ENCODE results near the gene GGA2.
"Not testable (repeated sequence)": the region's sequence is repeated elsewhere in the genome, so short reads cannot be mapped to it uniquely, and the experiment has no call there.

Gene GGA2, protein sequence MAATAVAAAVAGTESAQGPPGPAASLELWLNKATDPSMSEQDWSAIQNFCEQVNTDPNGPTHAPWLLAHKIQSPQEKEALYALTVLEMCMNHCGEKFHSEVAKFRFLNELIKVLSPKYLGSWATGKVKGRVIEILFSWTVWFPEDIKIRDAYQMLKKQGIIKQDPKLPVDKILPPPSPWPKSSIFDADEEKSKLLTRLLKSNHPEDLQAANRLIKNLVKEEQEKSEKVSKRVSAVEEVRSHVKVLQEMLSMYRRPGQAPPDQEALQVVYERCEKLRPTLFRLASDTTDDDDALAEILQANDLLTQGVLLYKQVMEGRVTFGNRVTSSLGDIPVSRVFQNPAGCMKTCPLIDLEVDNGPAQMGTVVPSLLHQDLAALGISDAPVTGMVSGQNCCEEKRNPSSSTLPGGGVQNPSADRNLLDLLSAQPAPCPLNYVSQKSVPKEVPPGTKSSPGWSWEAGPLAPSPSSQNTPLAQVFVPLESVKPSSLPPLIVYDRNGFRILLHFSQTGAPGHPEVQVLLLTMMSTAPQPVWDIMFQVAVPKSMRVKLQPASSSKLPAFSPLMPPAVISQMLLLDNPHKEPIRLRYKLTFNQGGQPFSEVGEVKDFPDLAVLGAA

DNA sequence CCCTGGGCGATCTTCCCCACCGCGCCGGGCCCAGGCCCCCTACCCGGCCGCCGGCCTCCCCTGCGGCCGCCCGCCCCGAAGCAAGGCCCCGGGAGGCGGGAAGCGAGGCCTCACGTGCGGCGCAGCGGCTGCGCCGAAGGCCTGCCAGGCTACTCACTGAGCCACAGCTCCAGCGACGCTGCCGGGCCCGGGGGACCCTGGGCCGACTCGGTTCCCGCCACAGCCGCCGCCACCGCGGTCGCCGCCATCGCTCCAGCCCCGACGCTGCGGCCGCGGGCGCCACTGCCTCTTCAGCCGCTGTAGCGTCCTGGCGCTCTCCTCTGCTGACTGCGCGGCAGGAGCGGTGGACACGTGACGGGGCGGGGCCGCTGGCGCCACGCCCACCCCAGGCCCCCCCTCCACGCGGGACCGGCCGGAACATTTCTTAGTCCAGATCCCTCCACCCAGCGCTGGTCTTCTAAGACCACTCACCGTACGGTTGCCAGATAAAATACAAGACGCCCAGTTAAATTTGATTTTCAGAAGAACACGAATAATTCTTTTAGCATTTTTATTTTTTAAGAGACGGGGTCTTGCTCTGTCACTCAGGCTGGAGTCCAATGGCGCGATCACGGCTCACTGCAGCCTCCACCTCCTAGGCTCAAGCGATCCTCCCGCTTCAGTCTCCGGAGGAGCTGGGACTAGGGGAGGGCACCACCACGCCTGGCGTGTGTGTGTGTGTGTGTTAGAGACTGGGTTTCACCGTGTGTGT, at the start of gene GGA2:
Gene GGA2, minus strand, starts transcription at position 331 of the 751 bp plus-strand sequence. Its CDS starts 83 bp downstream, at position 248.
- DNase-seq, result peak; percentile 33 to 37

DNA sequence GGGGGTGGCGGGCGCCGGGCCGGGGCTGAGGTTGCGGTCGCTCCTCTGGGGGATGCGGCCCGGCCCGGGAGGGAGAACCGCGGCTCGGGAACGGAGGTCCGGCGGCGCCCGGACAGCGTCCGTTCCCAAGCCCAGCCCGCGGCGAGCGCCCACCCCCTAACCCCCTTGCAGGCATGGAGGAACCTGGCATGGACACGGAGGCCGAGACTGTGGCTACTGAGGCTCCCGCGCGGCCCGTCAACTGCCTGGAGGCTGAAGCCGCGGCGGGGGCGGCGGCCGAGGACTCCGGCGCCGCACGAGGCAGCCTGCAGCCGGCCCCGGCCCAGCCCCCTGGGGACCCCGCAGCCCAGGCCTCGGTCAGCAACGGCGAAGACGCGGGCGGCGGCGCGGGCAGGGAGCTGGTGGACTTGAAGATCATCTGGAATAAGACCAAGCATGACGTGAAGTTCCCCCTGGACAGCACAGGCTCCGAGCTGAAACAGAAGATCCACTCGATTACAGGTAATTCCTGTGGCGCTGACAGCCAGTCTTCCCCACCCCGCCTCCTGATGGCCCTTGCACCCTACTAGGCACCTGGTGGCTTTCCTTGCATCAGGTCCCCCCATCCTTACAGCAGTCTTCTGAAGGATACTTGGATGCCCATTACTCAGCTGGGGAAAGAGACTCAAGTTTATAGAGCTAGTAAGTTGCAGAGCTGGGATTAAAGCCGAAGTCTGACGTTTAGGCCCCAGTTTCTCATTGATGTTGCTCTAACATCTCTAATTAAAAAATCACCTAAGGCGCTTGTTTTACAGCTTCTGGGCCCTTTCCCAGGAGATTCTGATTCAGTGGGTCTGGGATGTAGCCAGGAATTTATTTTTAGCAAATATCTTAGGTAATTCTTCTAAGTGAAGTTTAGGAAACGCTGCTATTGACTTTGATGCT, 47.7 kb upstream of the GGA2 start:
- no peak for DNase-seq

DNA sequence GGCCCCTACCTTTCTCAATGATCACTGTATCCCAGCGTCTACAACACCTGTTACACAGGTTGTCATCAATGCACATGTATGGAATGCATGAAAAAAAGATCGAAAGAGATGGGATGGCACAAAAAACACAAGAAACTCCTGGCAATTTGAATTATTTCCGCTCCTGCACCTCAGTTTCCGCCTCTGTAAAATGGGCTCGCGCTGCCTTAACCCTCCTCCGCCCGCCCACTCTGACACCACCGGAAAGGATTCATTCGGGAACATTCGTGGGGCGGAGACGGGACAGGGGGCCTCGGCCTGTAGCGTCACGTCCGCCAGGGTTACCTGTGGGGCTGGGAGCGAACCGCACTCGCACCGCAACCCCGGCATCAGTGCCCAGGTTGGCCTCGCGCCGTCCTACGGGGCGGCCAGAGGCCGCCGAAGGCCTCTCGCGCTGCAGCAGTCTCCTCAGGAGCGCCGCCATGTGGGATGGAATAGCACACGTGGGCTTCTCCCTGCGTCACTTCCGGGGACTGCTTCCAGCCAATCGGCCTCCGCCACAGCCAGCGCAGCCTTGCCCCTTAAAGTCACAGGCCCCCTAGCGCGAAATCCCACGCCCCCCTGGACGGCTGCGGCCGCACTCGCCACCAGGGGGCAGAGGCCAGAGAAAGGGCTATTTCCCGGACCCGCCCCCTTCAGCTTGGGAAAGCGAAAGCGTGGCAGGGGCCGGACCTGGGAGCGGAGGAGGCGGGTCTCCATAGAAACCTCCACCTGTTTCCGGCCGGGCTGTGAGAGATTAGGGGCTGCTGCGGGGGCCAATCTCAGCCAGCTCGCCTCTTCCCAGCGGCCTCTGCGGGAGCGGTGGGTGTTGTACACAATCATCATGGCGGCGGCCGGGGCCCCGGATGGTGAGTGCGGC, 46.8 kb upstream of the GGA2 start, which contains the start of the genes EARS2 and UBFD1:
Gene EARS2, minus strand, starts transcription at position 470 of the 898 bp plus-strand sequence. Its CDS starts 7 bp downstream, at position 463.
Gene UBFD1, plus strand, starts transcription at position 847 of the 898 bp plus-strand sequence. Its CDS starts 16 bp downstream, at position 863.
- DNase-seq, result peak; percentile 86 to 89

DNA sequence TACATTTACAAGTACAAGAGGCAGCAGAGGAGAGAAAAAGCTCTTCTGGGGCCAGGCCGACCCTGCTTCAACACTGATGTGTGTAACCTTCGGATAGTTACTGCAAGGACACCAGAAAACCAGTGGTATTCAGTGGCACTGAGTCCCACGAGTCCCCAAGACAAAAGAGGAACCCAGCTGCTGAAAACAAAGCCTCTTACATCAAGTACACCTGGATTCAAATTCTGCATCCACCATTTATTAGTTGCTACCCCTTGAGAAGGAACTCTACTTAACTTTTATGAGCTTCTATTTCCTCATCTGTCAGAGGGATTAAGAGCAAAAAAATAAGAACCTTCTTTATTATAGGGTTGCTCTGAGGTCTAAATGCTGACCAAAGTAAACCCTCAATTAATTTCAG, 44.2 kb upstream of the GGA2 start:
- DNase-seq, result no peak

DNA sequence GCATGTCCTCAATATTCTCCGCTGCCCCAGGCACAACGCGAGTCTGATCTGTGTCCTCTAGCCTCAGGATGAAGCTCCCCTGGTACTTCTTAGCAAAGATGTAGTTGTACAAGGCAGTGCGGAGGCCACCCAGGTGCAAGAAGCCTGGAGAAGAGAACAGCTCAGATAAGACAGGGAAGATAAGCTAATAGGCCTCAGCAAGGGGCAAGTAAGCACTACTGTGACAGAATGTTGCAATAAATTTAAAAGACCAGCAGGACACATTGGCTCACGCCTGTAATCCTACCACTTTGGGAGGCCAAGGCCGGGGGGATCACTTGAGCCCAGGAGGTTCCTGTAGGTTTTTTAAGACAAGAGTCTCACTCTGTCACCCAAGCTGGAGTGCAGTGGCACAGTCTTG, 41.9 kb upstream of the GGA2 start:
- no peak for DNase-seq

DNA sequence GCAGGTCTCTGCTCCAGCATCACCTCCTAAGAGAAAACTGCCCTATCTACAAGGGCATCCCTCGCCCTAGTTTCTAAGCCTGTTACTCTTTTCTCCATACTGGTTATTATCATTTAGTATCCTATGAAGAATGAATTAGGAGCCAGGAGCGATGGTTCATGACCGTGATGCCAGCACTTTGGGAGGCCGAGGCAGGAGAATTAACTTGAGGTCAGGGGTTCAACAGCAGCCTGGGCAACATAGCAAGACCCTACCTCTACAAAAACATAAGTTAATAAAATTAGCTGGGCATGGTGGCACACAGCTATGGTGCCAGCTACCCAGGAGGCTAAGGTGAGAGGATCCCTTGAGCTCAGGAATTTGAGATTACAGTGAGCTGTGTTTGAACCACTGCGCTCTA, 39.6 kb upstream of the GGA2 start:
- no peak for DNase-seq

DNA sequence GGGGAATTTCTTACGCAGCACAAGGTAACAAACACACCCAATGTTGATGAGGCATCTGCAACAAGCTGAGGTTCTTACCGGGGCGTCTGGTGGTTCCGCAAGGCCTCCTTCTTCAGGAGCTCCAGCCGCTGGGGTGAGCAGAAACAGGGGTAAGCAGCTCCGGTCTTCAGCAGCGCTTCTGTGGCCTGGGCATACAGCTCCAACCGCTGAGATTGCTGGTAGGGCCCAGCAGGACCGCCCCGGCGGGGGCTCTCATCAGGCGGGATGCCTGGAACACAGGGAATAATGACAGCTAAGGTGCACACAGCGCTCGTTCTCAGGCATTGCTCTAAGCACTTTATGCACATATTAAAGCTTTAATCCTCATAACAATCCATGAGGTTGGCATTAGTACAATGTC, 34.1 kb upstream of the GGA2 start:
- no peak for DNase-seq

DNA sequence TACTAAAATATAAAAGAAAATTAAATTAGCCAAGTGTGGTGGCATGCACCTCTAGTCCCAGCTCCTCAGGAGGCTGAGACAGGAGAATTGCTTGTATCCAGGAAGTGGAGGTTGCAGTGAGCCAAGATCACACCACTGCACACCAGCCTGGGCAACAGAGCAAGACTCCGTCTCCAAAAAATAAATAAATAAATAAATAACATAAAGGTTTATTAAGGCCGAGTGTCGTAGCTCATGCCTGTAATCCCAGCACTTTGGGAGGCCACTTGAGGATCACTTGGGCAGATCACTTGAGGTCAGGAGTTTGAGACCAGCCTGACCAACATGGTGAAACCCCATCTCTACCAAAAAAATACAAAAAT, 30.5 kb upstream of the GGA2 start:
- DNase-seq, result not testable (repeated sequence)

DNA sequence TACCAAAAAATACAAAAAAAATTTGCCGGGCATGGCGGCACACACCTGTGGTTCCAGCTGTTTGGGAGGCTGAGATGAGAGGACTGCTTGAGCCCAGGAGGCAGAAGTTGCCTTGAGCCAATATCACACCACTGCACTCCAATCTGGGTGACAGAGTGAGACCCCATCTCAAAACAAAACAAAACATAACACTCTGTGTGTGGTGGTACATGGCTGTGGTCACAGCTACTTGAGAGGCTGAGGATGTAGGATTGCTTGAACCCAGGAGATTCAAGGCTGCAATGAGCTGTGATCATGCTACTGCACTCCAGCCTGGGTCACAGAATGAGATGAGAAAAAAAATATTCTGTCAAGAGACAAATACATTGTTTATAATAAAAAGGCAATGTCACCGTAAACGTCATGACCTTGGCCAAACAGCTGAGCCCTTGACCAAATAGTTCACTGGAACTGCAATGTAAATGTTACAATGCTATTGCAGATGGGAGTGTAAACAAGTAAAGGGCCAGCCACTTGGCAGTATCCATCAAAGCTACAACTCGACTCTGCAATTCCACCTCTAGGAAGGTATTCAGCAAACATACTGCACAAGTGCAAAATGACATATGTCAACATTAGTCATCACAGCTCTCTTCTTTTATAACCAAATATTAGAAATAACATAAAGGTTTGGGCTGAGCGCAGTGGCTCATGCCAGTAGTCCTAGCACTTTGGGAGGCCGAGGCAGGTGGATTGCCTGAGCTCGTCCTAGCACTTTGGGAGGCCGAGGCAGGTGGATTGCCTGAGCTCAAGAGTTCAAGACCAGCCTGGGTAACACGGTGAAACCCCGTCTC, 29.9 kb upstream of the GGA2 start:
- DNase-seq, result no peak

DNA sequence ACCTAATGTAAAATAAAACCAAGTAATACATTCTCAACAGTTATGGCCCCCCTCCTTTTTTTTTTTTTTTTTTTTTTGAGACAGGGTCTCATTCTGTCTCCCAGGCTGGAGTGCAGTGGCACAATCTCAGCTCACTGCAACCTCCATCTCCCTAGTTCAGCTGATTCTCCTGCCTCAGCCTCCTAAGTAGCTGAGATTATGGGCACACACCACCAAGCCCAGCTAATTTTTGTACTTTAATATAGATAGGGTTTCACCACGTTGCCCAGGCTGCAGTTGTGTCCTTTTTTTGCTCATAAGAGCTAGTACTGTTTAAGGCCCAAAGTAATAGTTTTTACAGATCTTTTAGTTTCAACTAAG, 28.6 kb upstream of the GGA2 start:
- no peak for DNase-seq

DNA sequence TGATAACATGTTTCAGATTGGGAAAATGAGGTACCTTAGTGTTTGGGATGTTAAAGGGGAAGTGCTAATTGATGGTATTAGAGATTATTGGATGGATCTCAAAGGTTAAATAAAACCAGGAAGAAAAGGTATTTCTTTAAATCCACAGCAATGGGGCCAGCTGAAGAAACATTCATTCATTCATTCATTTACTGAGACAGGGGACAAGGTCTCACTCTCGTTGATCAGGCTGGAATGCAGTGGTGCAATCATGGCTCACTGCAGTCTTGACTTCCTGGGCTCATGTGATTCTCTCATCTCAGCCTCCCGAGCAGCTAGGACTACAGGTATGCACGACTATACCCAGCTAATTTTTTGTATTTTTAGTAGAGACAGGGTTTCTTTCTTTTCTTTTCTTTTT, 27.1 kb upstream of the GGA2 start:
- DNase-seq, result no peak

DNA sequence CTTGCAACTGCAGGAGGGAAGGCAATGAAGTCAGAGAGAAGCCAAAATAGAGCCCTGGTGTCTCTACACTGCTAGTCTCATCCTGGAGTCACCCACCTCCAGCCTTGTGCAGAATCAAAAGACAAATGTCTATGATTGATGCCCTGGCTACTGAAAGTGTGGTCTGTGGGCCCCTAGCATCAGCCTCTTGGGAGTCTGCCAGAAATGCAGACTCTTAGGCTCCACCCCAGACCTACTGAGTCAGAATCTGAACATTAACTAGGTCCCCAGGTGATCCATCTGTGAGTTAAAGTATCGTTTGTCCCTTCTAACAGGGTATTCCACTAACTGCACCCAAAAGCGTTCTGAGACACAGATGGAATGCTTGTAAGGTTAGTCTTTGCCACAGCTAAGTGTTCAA, 25.6 kb upstream of the GGA2 start:
- no peak for DNase-seq

DNA sequence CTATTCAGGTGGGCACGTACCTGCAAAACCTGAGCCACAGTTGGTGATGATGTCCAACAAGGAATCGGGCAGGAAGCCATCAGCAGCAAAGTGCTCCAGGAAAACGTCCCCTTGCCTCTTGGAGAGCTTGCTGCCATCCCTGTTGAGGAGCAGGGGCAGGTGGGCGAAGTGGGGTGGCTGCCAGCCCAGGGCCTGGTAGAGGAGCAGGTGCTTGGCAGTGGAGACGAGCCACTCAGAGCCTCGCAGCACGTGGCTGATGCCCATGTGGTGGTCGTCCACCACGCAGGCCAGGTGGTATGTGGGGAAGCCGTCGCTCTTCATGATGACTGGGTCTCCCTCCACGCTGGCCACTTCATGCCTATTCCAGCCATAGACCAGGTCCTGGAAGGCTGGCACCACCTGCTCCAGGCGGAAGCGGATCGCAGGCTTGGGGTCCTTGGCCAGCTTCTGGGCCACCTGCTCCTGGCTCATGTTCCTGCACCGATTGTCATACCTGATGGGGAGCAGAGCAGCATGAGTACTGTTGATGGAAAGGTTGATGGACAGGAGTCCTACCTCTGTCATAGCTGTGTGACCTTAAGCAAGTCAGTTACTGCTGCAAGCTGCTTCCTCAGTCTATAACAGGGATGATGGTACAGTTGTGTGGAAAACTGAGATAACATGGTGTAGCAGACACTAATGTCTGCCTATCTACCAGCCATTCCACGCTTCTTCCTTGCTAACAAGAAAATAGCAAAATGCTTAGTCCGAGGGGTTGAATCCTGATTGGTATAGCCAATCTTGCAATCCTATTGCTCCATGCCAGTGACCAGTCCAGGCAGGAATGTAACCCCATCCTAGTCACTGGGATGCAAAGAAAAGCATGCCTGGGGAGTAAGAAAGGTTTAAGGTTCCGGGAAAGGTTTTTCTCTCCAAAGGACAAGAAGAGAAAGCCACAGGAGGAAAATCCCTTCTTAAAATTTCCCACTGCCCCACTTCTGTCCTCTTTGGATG, 24.9 kb upstream of the GGA2 start:
- DNase-seq, result no peak

DNA sequence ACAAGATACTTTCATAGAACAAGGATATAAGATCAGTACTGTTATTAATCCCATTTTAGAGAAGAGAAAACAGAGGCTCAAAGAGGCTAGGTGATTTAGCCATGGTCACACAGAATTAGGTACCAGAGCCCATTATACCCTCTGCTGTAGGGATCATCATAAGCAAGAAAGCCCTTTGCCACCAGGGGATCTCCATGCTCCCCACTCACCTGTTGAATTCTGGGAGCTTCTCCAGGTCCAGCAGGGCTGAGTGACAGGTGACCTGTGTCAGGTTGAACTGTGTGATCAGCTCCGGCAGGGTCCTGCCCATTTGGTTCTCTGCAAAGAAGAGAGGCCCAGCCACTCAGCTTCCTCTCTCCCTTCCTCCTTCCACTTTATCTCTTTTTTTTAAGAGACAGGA, 22.2 kb upstream of the GGA2 start:
- no peak for DNase-seq

DNA sequence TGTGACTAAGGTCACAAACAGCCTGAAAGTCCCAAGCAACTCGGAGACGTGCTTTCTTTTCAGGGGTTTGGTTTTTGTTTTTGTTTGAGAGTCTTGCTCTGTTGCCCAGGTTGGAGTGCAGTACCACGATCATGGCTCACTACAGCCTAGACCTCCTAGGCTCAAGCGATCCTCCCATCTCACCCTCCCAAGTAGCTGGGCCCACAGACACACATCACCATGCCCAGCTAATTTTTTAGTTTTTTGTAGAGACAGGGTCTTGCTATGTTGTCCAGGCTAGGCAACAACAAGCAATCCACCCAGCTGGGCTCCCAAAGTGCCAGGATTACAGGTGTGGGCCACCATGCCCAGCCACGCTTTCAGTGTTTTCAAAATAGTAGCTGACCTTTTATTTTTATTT, 19.8 kb upstream of the GGA2 start:
- DNase-seq, result no peak

DNA sequence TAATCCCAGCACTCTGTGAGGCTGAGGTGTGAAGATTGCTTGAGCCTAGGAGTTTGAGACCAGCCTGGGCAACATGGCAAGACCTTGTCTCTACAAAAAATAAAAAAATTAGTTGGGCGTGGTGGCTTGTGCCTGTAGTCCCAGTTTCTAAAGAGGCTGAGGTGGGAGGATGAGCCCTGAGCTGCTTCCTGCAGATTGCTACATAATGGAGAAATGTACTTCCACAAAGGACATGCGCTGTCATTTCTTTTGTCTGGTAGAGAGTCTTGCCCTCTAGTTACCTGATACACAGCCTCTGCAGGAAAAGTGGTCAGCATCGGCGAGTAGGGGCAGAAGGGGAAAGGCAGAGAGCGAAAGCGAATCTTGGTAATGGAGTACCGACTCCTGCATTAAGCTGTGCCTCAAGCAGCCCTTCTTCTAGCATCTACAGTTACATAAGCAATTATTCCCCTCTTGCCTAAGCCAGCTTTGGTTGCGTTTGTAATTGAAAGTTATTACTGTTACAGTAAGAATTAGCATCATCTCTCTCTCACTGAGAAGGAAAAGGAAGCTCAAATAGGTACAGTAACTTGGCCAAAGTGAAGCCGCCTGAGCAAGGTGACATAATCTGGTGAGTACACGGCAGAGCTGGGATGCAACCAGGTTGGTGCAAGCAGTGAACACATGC, 18.5 kb upstream of the GGA2 start:
- DNase-seq, result no peak

DNA sequence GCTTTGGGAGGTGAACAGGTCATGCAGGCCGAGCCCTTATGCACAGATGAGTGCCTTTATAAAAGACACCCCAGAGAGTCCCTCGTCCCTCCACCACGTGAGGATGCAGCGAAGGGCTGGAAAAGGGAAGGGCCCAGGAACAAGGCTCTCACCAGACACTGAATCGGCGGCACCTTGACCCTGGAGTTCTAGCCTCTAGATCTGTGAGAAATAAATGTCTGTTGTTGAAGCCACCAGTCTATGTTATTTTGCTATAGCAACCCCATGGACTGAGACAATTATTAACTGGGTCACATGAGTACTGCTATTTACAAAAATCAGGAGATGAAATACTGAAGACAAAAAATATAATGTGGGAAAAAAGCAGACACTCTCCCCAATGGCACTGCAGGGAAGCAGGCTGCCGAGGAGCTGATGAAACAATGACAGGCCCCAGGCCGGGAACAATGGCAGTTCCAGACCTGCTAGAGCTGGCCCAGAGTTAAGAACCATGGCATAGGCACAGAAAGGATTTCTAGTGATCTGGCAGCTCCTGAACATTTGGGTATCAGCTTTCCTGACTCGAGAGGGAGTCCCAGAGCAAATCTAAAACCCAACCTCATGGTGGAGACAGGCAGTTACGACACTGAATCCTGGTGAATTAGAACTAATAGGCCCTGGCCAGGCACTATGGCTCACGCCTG, 17.8 kb upstream of the GGA2 start:
- DNase-seq, result no peak

DNA sequence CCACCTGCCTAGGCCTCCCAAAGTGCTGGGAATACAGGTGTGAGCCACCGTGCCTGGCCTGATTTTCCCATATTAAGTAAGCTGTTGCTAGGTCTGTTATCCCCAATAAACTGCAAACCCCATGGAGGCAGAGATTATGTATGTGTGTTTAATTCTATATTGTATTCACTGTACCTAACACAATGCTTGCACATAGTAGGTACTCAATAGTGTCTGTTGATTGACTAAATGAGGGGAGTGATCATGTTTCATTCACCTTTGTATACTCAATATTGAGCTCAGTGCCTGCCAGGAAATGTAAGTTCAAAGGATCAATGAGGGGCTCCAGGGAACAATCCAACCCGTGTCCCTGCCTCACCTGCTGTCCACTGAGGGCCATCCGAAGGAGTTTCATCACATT, 14.6 kb upstream of the GGA2 start:
- no peak for DNase-seq

All from Kasumi-1 (cell line).